ENCODE data around the gene UCKL1.

Gene UCKL1

GRCh38 chr20:63937596-63937995 lies 18.6 kb downstream of the UCKL1 start:
- no peak overlapping the region for H3K27ac ChIP-seq
- H4K20me1 ChIP-seq (ENCODE audit: insufficient read depth) = no peaks in the 10 kb centered on the region
- H2AFZ ChIP-seq (ENCODE audit: low read depth) = no peak overlapping the region
- H3K79me2 ChIP-seq (ENCODE audit: insufficient read depth, low read depth) = no peaks in the 10 kb centered on the region
- no peak overlapping the region for H3K9ac ChIP-seq
- H3K4me3 ChIP-seq (IDR thresholded peaks at IDR 0.05; ENCODE audit: insufficient read depth, low read depth, low read length) = no peak overlapping the region
- no peaks in the 10 kb centered on the region for H3K27me3 ChIP-seq (ENCODE audit: insufficient read depth, low read depth)
- H3K36me3 ChIP-seq (ENCODE audit: insufficient read depth) = no peaks in the 10 kb centered on the region; the same call in 1 of the 2 replicates
- TF ChIP-seq, protein P1, sequence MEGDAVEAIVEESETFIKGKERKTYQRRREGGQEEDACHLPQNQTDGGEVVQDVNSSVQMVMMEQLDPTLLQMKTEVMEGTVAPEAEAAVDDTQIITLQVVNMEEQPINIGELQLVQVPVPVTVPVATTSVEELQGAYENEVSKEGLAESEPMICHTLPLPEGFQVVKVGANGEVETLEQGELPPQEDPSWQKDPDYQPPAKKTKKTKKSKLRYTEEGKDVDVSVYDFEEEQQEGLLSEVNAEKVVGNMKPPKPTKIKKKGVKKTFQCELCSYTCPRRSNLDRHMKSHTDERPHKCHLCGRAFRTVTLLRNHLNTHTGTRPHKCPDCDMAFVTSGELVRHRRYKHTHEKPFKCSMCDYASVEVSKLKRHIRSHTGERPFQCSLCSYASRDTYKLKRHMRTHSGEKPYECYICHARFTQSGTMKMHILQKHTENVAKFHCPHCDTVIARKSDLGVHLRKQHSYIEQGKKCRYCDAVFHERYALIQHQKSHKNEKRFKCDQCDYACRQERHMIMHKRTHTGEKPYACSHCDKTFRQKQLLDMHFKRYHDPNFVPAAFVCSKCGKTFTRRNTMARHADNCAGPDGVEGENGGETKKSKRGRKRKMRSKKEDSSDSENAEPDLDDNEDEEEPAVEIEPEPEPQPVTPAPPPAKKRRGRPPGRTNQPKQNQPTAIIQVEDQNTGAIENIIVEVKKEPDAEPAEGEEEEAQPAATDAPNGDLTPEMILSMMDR (conservative IDR thresholded peaks at IDR 0.05; ENCODE audit: low read depth, low read length) = no peak
- no peaks in the 10 kb centered on the region for H3K4me1 ChIP-seq (ENCODE audit: low read depth, poor library complexity, severe bottlenecking)
- H3K4me2 ChIP-seq = no peak overlapping the region

GRCh38 chr20:63935447-63935846 lies 20.8 kb downstream of the UCKL1 start:
- Histone ChIP-seq H3K27ac (no peak overlapping the region), H3K9ac (no peak overlapping the region), H3K4me2 (no peak overlapping the region), H3K4me1 (ENCODE audit: low read depth, poor library complexity, severe bottlenecking) (no peaks in the 10 kb centered on the region), H3K4me3 (IDR thresholded peaks at IDR 0.05; ENCODE audit: insufficient read depth, low read depth, low read length) (no peak overlapping the region), H3K36me3 (ENCODE audit: insufficient read depth) (no peaks in the 10 kb centered on the region; the same call in 1 of the 2 replicates), H2AFZ (ENCODE audit: low read depth) (no peak overlapping the region), H4K20me1 (ENCODE audit: insufficient read depth) (no peaks in the 10 kb centered on the region), H3K27me3 (ENCODE audit: insufficient read depth, low read depth) (no peaks in the 10 kb centered on the region), H3K79me2 (ENCODE audit: insufficient read depth, low read depth) (no peaks in the 10 kb centered on the region)
- TF ChIP-seq, protein P1 (conservative IDR thresholded peaks at IDR 0.05; ENCODE audit: low read depth, low read length) = no peak

DNA sequence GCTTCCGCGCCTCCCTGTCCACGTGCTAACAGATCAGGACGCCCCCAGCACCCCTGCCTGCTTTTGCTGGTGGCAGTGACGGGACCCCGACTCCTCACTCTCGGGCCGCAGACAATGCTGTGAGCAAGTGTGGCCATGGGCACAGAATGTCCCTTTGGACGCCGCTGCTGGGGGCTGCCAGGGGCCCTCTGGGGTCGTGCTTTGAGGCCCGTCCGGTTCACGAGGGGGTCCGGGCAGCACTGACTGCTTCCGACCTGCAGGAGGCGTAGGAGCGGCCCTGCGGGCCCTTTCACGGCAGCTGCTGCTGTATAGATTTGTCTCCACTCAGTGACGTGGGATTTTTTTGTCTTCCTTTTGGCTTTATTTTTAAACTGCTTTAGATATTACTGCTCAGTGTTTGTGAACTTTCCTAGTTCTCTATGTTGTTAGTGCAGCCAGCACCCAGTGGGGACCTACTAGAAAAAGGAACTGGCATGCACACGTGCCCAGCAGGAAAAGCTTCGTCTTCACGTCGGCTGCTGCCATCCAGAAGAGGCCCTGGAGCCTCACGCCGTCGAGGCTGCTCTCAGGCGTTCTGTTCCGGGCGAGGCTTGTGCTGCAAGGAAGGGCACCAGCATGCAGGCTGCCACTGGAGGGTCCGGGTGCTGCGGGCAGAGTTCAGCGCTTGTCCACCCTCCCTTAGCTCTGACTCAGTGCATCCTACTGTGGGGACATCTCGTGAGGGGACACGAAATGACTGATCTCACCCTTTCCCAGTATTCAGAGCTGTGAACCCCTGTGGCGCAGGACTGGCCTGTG lies 21.7 kb downstream of the UCKL1 start:
- Histone ChIP-seq H3K4me1 (ENCODE audit: low read depth, poor library complexity, severe bottlenecking) (no peaks in the 10 kb centered on the region), H3K27me3 (ENCODE audit: insufficient read depth, low read depth) (no peaks in the 10 kb centered on the region), H3K9ac (no peak overlapping the region), H4K20me1 (ENCODE audit: insufficient read depth) (no peaks in the 10 kb centered on the region), H3K79me2 (ENCODE audit: insufficient read depth, low read depth) (no peaks in the 10 kb centered on the region), H3K27ac (no peak overlapping the region), H2AFZ (ENCODE audit: low read depth) (no peak overlapping the region), H3K36me3 (ENCODE audit: insufficient read depth) (no peaks in the 10 kb centered on the region; the same call in 1 of the 2 replicates), H3K4me2 (no peak overlapping the region), H3K4me3 (IDR thresholded peaks at IDR 0.05; ENCODE audit: insufficient read depth, low read depth, low read length) (no peak overlapping the region)
- TF ChIP-seq, protein P1 (conservative IDR thresholded peaks at IDR 0.05; ENCODE audit: low read depth, low read length) = 0 out of 2 replicates have a peak, but pooled peaks have one; percentile 19

DNA sequence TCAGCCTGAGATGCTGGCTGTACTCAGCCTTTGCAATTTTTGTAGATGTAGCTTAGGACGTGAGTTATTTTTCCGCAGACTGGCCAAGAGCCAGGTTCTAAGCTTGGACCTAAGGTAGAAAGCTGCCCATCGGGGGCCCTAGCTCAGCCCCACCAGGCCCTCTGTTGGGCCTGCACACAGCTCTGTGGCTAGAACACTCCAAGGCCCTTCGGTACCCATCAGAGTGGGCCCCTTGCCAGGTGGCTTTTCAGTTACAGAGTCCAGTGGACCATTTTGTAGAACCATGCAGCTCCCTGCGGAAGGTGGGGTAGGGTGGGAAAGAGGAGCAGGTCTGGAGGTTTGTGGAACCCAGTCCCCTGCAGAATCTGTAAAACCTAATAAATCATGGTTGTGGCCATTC lies 22.6 kb downstream of the UCKL1 start:
- H3K79me2 ChIP-seq (ENCODE audit: insufficient read depth, low read depth) = no peaks in the 10 kb centered on the region
- H3K4me2 ChIP-seq = no peak overlapping the region
- H3K4me3 ChIP-seq (IDR thresholded peaks at IDR 0.05; ENCODE audit: insufficient read depth, low read depth, low read length) = no peak overlapping the region
- no peak overlapping the region for H3K9ac ChIP-seq
- H3K27ac ChIP-seq = no peak overlapping the region
- TF ChIP-seq, protein P1 (conservative IDR thresholded peaks at IDR 0.05; ENCODE audit: low read depth, low read length) = no peak
- no peaks in the 10 kb centered on the region for H4K20me1 ChIP-seq (ENCODE audit: insufficient read depth)
- H2AFZ ChIP-seq (ENCODE audit: low read depth) = no peak overlapping the region
- no peaks in the 10 kb centered on the region for H3K4me1 ChIP-seq (ENCODE audit: low read depth, poor library complexity, severe bottlenecking)
- H3K27me3 ChIP-seq (ENCODE audit: insufficient read depth, low read depth) = no peaks in the 10 kb centered on the region
- H3K36me3 ChIP-seq (ENCODE audit: insufficient read depth) = peaks cover under 1% of the 10 kb centered on the region; the same call in 1 of the 2 replicates
